Hepatocyte (in vitro differentiated cells): ENCODE measurements around the gene SUMO3. TPM values are rescaled to one million over a fixed set of nuclear protein-coding genes. Genes with fewer than 3 reads are reported as not detected.

Source experiments
- DNase-seq: peaks from one replicate; pipeline ENCODE4 v3.0.0-alpha.2; 2016; ENCODE audit warnings: low spot score
- H2AFZ ChIP-seq: fragments of 200-600 bp; sonication (generic); 2 replicates; pipeline ENCODE4 v1.6.0; 2016; ENCODE audit warnings: antibody characterized with exemption, mild to moderate bottlenecking
- H3K27ac ChIP-seq: fragments of 200-600 bp; sonication (generic); 2 replicates; pipeline ENCODE4 v1.5.1; 2016; ENCODE audit warnings: mild to moderate bottlenecking
- H3K27me3 ChIP-seq: fragments of 200-600 bp; sonication (generic); 2 replicates; pipeline ENCODE4 v1.6.1; 2016
- H3K36me3 ChIP-seq: fragments of 200-600 bp; sonication (generic); replicated peaks from 2 replicates; pipeline ENCODE4 v1.5.1; 2016; ENCODE audit warnings: low read depth; ENCODE audit not compliant: insufficient read depth
- H3K4me1 ChIP-seq: fragments of 200-600 bp; sonication (generic); 2 replicates; pipeline ENCODE4 v1.5.1; 2016; ENCODE audit warnings: mild to moderate bottlenecking, moderate library complexity; ENCODE audit not compliant: insufficient read depth
- H3K4me2 ChIP-seq: fragments of 200-600 bp; sonication (generic); 2 replicates; pipeline ENCODE4 v1.6.0; 2016
- H3K4me3 ChIP-seq: fragments of 200-600 bp; sonication (generic); 2 replicates; pipeline ENCODE4 v1.5.1; 2016; ENCODE audit warnings: mild to moderate bottlenecking
- H3K79me2 ChIP-seq: fragments of 200-600 bp; sonication (generic); 2 replicates; pipeline ENCODE4 v1.6.0; 2017; ENCODE audit warnings: mild to moderate bottlenecking
- H3K9me2 ChIP-seq: fragments of 200-600 bp; sonication (generic); replicated peaks from 2 replicates; pipeline ENCODE4 v1.6.0; 2017; ENCODE audit warnings: mild to moderate bottlenecking; ENCODE audit not compliant: insufficient read depth
- H3K9me3 ChIP-seq: fragments of 200-600 bp; sonication (generic); 2 replicates; pipeline ENCODE4 v1.5.1; 2016; ENCODE audit warnings: low read depth, mild to moderate bottlenecking
- H4K20me1 ChIP-seq: fragments of 200-600 bp; sonication (generic); 2 replicates; pipeline ENCODE4 v1.6.0; 2016; ENCODE audit warnings: mild to moderate bottlenecking; ENCODE audit not compliant: insufficient read depth, poor library complexity, severe bottlenecking
- EZH2 ChIP-seq: fragments of 200-600 bp; sonication (generic); IDR thresholded peaks from 2 replicates; pipeline ENCODE4 v1.6.1; 2016; ENCODE audit warnings: antibody characterized with exemption, mild to moderate bottlenecking, borderline replicate concordance
- EZH2phosphoT487 ChIP-seq: fragments of 200-600 bp; sonication (generic); IDR thresholded peaks from one replicate; pipeline ENCODE4 v1.6.1; 2018; ENCODE audit warnings: antibody characterized with exemption, mild to moderate bottlenecking, low read depth, moderate library complexity; ENCODE audit not compliant: unreplicated experiment, severe bottlenecking
- WGBS: methylation state at CpG from one replicate; pipeline ENCODE4 v1.1.6; 2016; ENCODE audit warnings: low lambda C conversion rate; ENCODE audit errors: missing lambda C conversion rate; 5-methylcytosine and 5-hydroxymethylcytosine counted together
- polyA plus RNA-seq: library from polyadenylated mRNA; unstranded; fragments of >200 nt; fragmentation: Nextera tagmentation; extraction: Ambion mirVana; gene quantifications from 2 replicates; pipeline ENCODE4 v1.2.1, GENCODE V29; 2016
- total RNA-seq: library from RNA; depleted of rRNA; stranded (reverse); fragments of >200 nt; gene quantifications from 2 replicates; pipeline ENCODE4 v1.2.3, GENCODE V29; 2014
- TF ChIP-seq, protein P1 (sequence below): fragments of 200-600 bp; sonication (generic); IDR thresholded peaks from 2 replicates; pipeline ENCODE4 v1.5.1; 2016; ENCODE audit warnings: antibody characterized with exemption, mild to moderate bottlenecking; ENCODE audit not compliant: poor library complexity

The SUMO3 gene
- total and polyA plus RNA-seq, 2 experiments from 2014 or later: 68.5 to 97.0 TPM

DNA sequence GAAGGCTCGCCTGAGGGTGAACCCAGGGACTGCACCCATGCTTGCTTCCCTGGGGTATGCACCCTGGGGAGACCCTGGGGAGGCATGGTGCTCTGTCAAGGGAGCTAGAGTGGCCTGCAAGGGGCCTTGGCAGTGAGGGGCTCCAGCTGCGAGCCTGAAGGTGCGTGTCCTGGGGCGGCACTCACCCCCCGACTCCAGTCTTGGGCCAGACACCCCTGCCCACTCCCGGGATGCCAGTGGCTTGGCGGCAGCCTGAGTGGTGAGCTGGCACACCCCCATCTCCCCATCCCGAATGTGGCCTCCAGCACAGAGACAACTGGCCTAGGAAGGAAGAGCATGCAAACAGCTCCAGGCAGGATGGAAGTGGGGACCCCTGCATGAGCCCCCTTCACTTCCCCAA lies 2.6 kb downstream of the SUMO3 start:
- WGBS: 89% methylated on average over 8 of the region's 8 CpGs
- no peak for TF ChIP-seq EZH2
- TF ChIP-seq, protein P1, sequence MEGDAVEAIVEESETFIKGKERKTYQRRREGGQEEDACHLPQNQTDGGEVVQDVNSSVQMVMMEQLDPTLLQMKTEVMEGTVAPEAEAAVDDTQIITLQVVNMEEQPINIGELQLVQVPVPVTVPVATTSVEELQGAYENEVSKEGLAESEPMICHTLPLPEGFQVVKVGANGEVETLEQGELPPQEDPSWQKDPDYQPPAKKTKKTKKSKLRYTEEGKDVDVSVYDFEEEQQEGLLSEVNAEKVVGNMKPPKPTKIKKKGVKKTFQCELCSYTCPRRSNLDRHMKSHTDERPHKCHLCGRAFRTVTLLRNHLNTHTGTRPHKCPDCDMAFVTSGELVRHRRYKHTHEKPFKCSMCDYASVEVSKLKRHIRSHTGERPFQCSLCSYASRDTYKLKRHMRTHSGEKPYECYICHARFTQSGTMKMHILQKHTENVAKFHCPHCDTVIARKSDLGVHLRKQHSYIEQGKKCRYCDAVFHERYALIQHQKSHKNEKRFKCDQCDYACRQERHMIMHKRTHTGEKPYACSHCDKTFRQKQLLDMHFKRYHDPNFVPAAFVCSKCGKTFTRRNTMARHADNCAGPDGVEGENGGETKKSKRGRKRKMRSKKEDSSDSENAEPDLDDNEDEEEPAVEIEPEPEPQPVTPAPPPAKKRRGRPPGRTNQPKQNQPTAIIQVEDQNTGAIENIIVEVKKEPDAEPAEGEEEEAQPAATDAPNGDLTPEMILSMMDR: no peak
- no peak for TF ChIP-seq EZH2phosphoT487
- peaks cover 35% of the 10 kb centered on the region for H4K20me1 ChIP-seq
- H3K4me1 ChIP-seq: peaks cover 8% of the 10 kb centered on the region
- no peaks in the 10 kb centered on the region for H3K9me3 ChIP-seq
- H3K27me3 ChIP-seq: no peaks in the 10 kb centered on the region
- no peak overlapping the region for H2AFZ ChIP-seq
- no peak for DNase-seq
- no peak overlapping the region for H3K4me3 ChIP-seq
- no peak overlapping the region for H3K4me2 ChIP-seq
- no peak overlapping the region for H3K27ac ChIP-seq
- peaks cover 62% of the 10 kb centered on the region for H3K79me2 ChIP-seq
- H3K36me3 ChIP-seq: no peaks in the 10 kb centered on the region
- no peaks in the 10 kb centered on the region for H3K9me2 ChIP-seq

DNA sequence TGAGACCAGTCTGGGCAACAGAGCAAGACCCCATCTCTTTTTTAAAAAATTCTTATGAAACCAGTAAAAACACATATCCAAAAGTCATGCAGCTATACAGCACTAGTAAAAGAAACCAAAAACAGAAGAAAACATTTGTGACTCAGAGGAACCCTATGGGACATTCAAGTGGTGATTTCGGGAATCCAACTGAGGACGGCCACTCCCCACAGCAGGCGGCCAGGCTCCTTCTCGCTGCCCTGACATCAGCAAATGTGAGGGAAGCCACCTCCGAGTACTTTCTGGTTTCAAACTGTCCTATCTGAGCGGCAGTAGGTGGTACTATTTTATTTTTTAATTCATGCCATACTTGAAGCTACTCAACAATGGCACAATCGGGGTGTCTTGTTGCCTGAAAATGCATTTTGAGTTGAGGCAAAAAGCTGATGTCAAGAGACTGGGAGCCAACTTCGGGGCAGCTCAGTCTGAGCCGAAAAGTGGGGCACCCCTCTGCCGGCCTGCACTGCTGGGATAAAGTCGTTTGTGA lies 3.3 kb downstream of the SUMO3 start:
- H3K4me3 ChIP-seq: no peak overlapping the region
- no peak overlapping the region for H3K27ac ChIP-seq
- no peaks in the 10 kb centered on the region for H3K9me3 ChIP-seq
- H3K79me2 ChIP-seq: peaks cover 62% of the 10 kb centered on the region
- H3K36me3 ChIP-seq: no peaks in the 10 kb centered on the region
- no peak overlapping the region for H3K4me2 ChIP-seq
- WGBS: 92% methylated on average over 11 of the region's 11 CpGs
- no peaks in the 10 kb centered on the region for H3K9me2 ChIP-seq
- peaks cover 8% of the 10 kb centered on the region for H3K4me1 ChIP-seq
- TF ChIP-seq EZH2: no peak
- TF ChIP-seq, protein P1: no peak
- TF ChIP-seq EZH2phosphoT487: no peak
- H4K20me1 ChIP-seq: peaks cover 35% of the 10 kb centered on the region
- H2AFZ ChIP-seq: no peak overlapping the region
- no peaks in the 10 kb centered on the region for H3K27me3 ChIP-seq
- no peak for DNase-seq

DNA sequence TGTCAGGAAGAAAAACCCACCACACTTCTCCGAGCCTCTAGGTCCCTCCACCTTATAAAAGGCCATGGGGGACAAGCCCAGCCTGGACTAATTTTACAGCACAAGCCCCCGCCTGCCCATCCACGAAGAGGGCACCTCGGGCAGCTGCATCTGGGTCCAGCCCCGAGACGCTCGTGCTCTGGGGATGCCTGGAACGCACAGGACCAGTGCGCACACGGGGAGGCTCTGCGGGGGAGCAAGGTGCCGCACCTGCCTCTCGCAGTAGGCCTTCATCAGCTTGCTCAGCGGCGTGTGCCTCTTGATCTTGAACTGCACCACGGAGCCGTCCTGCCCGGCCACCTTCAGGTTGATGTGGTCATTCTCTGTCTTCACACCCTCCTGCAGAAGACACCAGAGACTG lies 4.1 kb downstream of the SUMO3 start:
- H3K4me3 ChIP-seq: no peak overlapping the region
- H3K4me1 ChIP-seq: peaks cover 8% of the 10 kb centered on the region
- no peak overlapping the region for H3K27ac ChIP-seq
- H4K20me1 ChIP-seq: peaks cover 35% of the 10 kb centered on the region
- H3K36me3 ChIP-seq: no peaks in the 10 kb centered on the region
- TF ChIP-seq, protein P1: no peak
- TF ChIP-seq EZH2: no peak
- no peak for TF ChIP-seq EZH2phosphoT487
- DNase-seq: no peak
- no peaks in the 10 kb centered on the region for H3K9me2 ChIP-seq
- H3K27me3 ChIP-seq: no peaks in the 10 kb centered on the region
- no peak overlapping the region for H3K4me2 ChIP-seq
- H3K9me3 ChIP-seq: no peaks in the 10 kb centered on the region
- H3K79me2 ChIP-seq: peaks cover 66% of the 10 kb centered on the region
- H2AFZ ChIP-seq: no peak overlapping the region
- WGBS: 97% methylated on average over 18 of the region's 18 CpGs

- no peaks in the 10 kb centered on the region for H3K36me3 ChIP-seq
- H3K4me1 ChIP-seq: peaks cover 8% of the 10 kb centered on the region
- TF ChIP-seq, protein P1: no peak
- TF ChIP-seq EZH2phosphoT487 (no peak), EZH2 (no peak)
- H3K4me3 ChIP-seq: no peak overlapping the region
- no peak overlapping the region for H3K4me2 ChIP-seq
- peaks cover 66% of the 10 kb centered on the region for H3K79me2 ChIP-seq
- no peak overlapping the region for H3K27ac ChIP-seq
- H2AFZ ChIP-seq: no peak overlapping the region
- no peak for DNase-seq
- H3K9me2 ChIP-seq: no peaks in the 10 kb centered on the region
- 95% methylated on average over 10 of the region's 10 CpGs for WGBS
- H3K9me3 ChIP-seq: no peaks in the 10 kb centered on the region
- no peaks in the 10 kb centered on the region for H3K27me3 ChIP-seq
- H4K20me1 ChIP-seq: peaks cover 35% of the 10 kb centered on the region
These were observed 4.7 kb downstream of the SUMO3 start for GRCh38 chr21:44813149-44813548.
